Placental pericyte (primary cell): ENCODE data around the gene AKTIP. TPM values are rescaled to one million over a fixed set of nuclear protein-coding genes. Genes with fewer than 3 reads are reported as not detected.

Source experiments
- small RNA-seq: library from RNA; depleted of rRNA; stranded (forward); fragments of <200 nt; gene quantifications from one replicate; pipeline ENCODE3, GENCODE V24; 2012; ENCODE audit warnings: low replicate concordance
- total RNA-seq: library from RNA; depleted of rRNA; stranded (reverse); fragments of >200 nt; gene quantifications from 2 replicates; pipeline ENCODE4 v1.2.3, GENCODE V29; 2012

The AKTIP gene
- 25.2 and 29.3 TPM in 2 replicates for total RNA-seq

DNA sequence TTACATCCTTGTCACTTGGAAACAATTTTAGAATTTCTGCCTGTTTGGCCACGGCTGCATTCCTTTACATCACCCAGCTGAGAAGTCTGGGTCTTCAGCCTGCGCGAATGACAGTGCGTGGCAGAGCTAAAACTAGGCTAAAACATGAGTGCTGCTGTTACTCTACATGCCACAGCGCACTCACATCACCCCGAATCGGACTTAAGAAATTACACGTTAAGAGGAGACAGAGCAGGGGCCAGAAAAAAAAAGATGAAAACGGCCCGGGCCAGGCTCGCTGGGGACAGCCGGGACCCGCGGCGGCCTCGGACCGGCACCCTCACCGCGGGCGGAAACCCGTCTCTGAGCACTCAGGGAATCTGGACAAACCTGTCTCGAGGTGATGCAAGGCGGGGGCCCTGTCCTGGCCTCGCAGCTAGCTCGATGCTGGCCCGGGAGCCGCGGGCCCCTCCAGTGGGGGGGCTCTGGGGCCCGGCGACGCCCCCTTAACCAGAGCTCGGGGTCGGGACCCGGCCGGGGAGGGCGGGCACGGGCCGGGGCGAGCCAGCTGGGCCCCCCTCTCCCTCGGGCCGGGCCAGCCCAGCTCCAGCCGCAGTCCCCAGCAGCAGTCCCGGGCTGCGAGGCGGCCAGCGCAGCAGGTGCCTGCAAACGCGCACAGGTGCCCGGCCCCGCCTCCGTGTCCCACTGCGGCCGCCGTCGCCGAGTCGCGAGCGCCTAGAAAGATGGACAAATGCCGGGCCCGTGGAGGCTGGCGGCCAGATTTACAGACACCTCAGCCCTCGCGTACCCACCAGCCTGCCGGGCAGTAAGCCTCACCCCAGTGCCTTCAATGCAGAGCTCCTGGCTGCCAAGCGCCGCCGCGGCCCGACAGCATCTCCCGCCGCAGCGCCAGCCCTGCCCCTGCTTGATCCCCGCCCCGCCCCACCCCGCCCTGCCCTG lies at the start of gene AKTIP:
TSS of gene AKTIP (minus strand) at position 879 of the 939 bp plus-strand sequence. CDS start 2,950 bp downstream, outside the sequence.

Small RNA genes within 50 kb of the gene (small RNA-seq; reads per million reads assigned to genes)
- gene RNU6-1153P: not detected

Other genes with a start within 250 kb of the AKTIP start
- 28.9 and 46.2 TPM in 2 replicates for gene RBL2, start 68.7 kb downstream of the AKTIP start, total RNA-seq
- 6.3 and 14.7 TPM in 2 replicates for gene RPGRIP1L, start 200.7 kb upstream of the AKTIP start, total RNA-seq
- gene FTO, start 200.9 kb upstream of the AKTIP start, total RNA-seq: 89.1 and 156 TPM in 2 replicates